DND-41 (cell line): ENCODE measurements around the gene SPEG.

Experiments used
- EZH2 ChIP-seq: IDR thresholded peaks from 3 replicates; pipeline ENCODE4 v1.6.1; 2012; ENCODE audit warnings: borderline replicate concordance, low read depth, mild to moderate bottlenecking, moderate library complexity, low read length, inconsistent platforms; ENCODE audit not compliant: severe bottlenecking
- TF ChIP-seq, protein P1 (sequence below): IDR thresholded peaks from 2 replicates; pipeline ENCODE4 v1.5.1; 2012; ENCODE audit warnings: borderline replicate concordance, low read length, moderate library complexity, mild to moderate bottlenecking; ENCODE audit not compliant: poor library complexity, severe bottlenecking; ENCODE audit errors: extremely low read depth

DNA sequence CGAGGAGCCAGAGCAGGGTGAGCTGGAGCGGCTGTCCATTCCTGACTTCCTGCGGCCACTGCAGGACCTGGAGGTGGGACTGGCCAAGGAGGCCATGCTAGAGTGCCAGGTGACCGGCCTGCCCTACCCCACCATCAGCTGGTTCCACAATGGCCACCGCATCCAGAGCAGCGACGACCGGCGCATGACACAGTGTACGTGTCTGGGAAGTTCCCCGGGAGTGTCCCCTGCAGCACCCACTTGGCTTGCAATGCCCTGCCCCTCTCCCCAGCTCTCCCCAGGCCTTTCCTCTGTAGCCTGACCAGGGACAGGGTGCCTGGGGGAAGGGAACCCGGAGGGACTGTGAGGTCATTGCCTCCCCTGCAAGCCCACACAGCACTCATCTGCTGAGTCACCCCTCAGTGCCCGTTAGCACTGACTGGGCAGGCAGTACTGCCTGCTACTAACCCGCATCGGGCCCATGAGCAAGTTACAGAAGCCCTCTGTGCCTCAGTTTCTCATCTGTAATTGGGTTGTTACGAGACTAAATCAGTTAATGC lies 34.6 kb downstream of the SPEG start:
- TF ChIP-seq, protein P1, sequence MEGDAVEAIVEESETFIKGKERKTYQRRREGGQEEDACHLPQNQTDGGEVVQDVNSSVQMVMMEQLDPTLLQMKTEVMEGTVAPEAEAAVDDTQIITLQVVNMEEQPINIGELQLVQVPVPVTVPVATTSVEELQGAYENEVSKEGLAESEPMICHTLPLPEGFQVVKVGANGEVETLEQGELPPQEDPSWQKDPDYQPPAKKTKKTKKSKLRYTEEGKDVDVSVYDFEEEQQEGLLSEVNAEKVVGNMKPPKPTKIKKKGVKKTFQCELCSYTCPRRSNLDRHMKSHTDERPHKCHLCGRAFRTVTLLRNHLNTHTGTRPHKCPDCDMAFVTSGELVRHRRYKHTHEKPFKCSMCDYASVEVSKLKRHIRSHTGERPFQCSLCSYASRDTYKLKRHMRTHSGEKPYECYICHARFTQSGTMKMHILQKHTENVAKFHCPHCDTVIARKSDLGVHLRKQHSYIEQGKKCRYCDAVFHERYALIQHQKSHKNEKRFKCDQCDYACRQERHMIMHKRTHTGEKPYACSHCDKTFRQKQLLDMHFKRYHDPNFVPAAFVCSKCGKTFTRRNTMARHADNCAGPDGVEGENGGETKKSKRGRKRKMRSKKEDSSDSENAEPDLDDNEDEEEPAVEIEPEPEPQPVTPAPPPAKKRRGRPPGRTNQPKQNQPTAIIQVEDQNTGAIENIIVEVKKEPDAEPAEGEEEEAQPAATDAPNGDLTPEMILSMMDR, result no peak
- no peak for TF ChIP-seq EZH2
